HepG2 (cell line): ENCODE measurements around the gene AUTS2. TPM values are rescaled to one million over a fixed set of nuclear protein-coding genes. Genes with fewer than 3 reads are reported as not detected.
A peak's percentile ranks its signal among the peaks of the same experiment; 100 is the strongest.

Experiments
- ATAC-seq: fragments of 200-7000 bp; cut with Tn5 transposase; 3 replicates; pipeline ENCODE4 v1.9.1; 2020; ENCODE audit warnings: mild to moderate bottlenecking, moderate library complexity
- BruUV-seq: library from RNA; stranded (reverse); fragments of 400-500 nt; replicated peaks from 2 replicates; lab custom pipeline; 2021; lab: Mats Ljungman, UMichigan
- CTCF ChIA-PET: fragments of 300-600 bp; formaldehyde crosslinking; extraction: SDS; loops from one replicate; lab custom pipeline; 2021; ENCODE audit warnings: low total read pairs, inconsistent platforms, low intra/inter-chr PET ratio; lab: Yijun Ruan, JAX
- POLR2A ChIA-PET: fragments of 350-600 bp; sonication (Branson Sonifier 250); formaldehyde crosslinking; loops from one replicate; lab custom pipeline; 2020; ENCODE audit warnings: antibody characterized with exemption, inconsistent platforms; lab: Yijun Ruan, JAX
- DNase-seq: peaks from one replicate; pipeline ENCODE4 v3.0.0-alpha.2; 2015; ENCODE audit warnings: low spot score
- FAIRE-seq: peaks from 3 replicates; lab custom pipeline; 2011; peaks lifted over from hg19 to GRCh38; lab: Jason Lieb, UNC
- H2AFZ ChIP-seq: one replicate; pipeline ENCODE4 v1.6.1; 2011; ENCODE audit warnings: low read length, inconsistent platforms
- H3K27ac ChIP-seq: fragments of 300-600 bp; 3 replicates; pipeline ENCODE4 v1.8.0; 2011; ENCODE audit warnings: mixed run types, mild to moderate bottlenecking, mixed read lengths, low read length, inconsistent platforms; ENCODE audit not compliant: insufficient read depth; ENCODE audit errors: extremely low read length
- H3K27me3 ChIP-seq, 2 experiments: fragments of 200-600 bp in 1 of 2; 2 replicates in 1 of 2; 3 replicates in 1 of 2; pipeline versions ENCODE4 v1.6.0 to v1.8.0; 2011; ENCODE audit warnings: low read length in 2 of 2, mild to moderate bottlenecking in 2 of 2, moderate library complexity in 2 of 2, inconsistent platforms in 1 of 2; ENCODE audit not compliant: insufficient read depth in 2 of 2, control insufficient read depth in 1 of 2
- H3K36me3 ChIP-seq, 2 experiments: fragments of 200-600 bp in 1 of 2; replicated peaks in 1 of 2; 2 replicates in 1 of 2; 3 replicates in 1 of 2; pipeline versions ENCODE4 v1.5.1 to v1.8.0; 2011; ENCODE audit warnings: low read length in 2 of 2, inconsistent platforms in 1 of 2; ENCODE audit not compliant: insufficient read depth in 2 of 2, control insufficient read depth in 1 of 2
- H3K4me1 ChIP-seq: 2 replicates; pipeline ENCODE4 v1.5.1; 2012; ENCODE audit warnings: low read length, inconsistent platforms; ENCODE audit not compliant: insufficient read depth
- H3K4me2 ChIP-seq: 2 replicates; pipeline ENCODE4 v1.6.0; 2011; ENCODE audit warnings: low read depth, low read length, inconsistent platforms
- H3K4me3 ChIP-seq, 3 experiments: fragments of 200-600 bp in 1 of 3; sonication (generic), shearing (Covaris generic) in 1 of 3; replicated peaks in 1 of 3; 2 replicates each; pipeline ENCODE4 v1.5.1; 2011 to 2016; ENCODE audit warnings: low read length in 3 of 3, inconsistent platforms in 2 of 3, low read depth in 2 of 3, mild to moderate bottlenecking in 2 of 3, control low read depth in 1 of 3, mixed read lengths in 1 of 3; ENCODE audit not compliant: insufficient read depth in 1 of 3
- H3K79me2 ChIP-seq: one replicate; pipeline ENCODE4 v1.6.1; 2011; ENCODE audit warnings: low read length, inconsistent platforms; ENCODE audit not compliant: insufficient read depth
- H3K9ac ChIP-seq: 2 replicates; pipeline ENCODE4 v1.6.0; 2011; ENCODE audit warnings: mild to moderate bottlenecking, low read depth, low read length, inconsistent platforms; ENCODE audit not compliant: insufficient read depth
- H3K9me3 ChIP-seq: 2 replicates; pipeline ENCODE4 v1.5.1; 2012; ENCODE audit warnings: mild to moderate bottlenecking, low read length
- H4K20me1 ChIP-seq: 2 replicates; pipeline ENCODE4 v1.6.0; 2011; ENCODE audit warnings: inconsistent platforms, mild to moderate bottlenecking, low read length, moderate library complexity; ENCODE audit not compliant: insufficient read depth
- MAFK ChIP-seq, 2 experiments: IDR thresholded peaks in 1 of 2; conservative IDR thresholded peaks in 1 of 2; 2 replicates each; pipeline ENCODE4 v1.6.1; 2011; ENCODE audit warnings: improper control_type of control experiment in 2 of 2, low read length in 2 of 2
- TARDBP ChIP-seq: sonication (generic); formaldehyde crosslinking; IDR thresholded peaks from 2 replicates; pipeline ENCODE4 v1.8.0; 2022; ENCODE audit warnings: mild to moderate bottlenecking, missing genetic modification reagents
- TCF7L2 ChIP-seq: IDR thresholded peaks from 2 replicates; pipeline ENCODE4 v1.6.1; 2011; ENCODE audit warnings: mild to moderate bottlenecking, low read depth, low read length, moderate library complexity
- ZNF570 ChIP-seq: sonication (generic); formaldehyde crosslinking; IDR thresholded peaks from 2 replicates; pipeline ENCODE4 v1.4.0; 2020; ENCODE audit warnings: mild to moderate bottlenecking, missing genetic modification reagents, borderline replicate concordance
- WGBS: methylation state at CpG from one replicate; pipeline ENCODE4 v1.1.6; 2017; ENCODE audit warnings: low lambda C conversion rate; 5-methylcytosine and 5-hydroxymethylcytosine counted together
- in situ Hi-C: cut with HindIII; loops from 2 replicates; pipeline ENCODE4 v1.10.0; 2017; ENCODE audit warnings: low pct_unique_long_range_greater_than_20kb; ENCODE audit not compliant: extremely low pct_ligation_motif_present
- intact Hi-C: fragments of 100-400 bp; cut with micrococcal nuclease; formaldehyde crosslinking; loops from one replicate; pipeline ENCODE4 v1.10.0; 2022; ENCODE audit not compliant: unreplicated experiment
- polyA plus RNA-seq, 8 experiments: library from polyadenylated mRNA; depleted of rRNA in 3 of 8; stranded (reverse) in 7 of 8; unstranded in 1 of 8; fragments of >200 nt; fragmentation: Illumina TruSeq in 4 of 8; extraction: Trizol in 4 of 8; gene quantifications; 2 replicates each; pipeline versions ENCODE4 v1.2.1 to v1.2.3, GENCODE V29; 2011 to 2016; ENCODE audit warnings: low read depth in 4 of 8, missing spikeins in 1 of 8, mixed read lengths in 1 of 8; ENCODE audit not compliant: insufficient read depth in 1 of 8
- total RNA-seq, 5 experiments: library from RNA; depleted of rRNA; stranded (reverse); fragments of >200 nt; fragmentation: Illumina TruSeq; extraction: Trizol; gene quantifications; 2 replicates each; pipeline ENCODE4 v1.2.3, GENCODE V29; 2016; ENCODE audit warnings: low read depth in 1 of 5
- TF ChIP-seq, protein P1 (sequence below): sonication (generic); formaldehyde crosslinking; IDR thresholded peaks from 2 replicates; pipeline ENCODE4 v1.5.1; 2020; ENCODE audit warnings: missing genetic modification reagents, mild to moderate bottlenecking, borderline replicate concordance
- TF ChIP-seq, protein P2 (sequence below), 2 experiments: fragments of 450-650 bp in 1 of 2; sonication (generic) in 1 of 2; formaldehyde crosslinking; IDR thresholded peaks; 2 replicates each; pipeline versions ENCODE4 v1.5.0 to v1.8.0; 2020 to 2022; ENCODE audit warnings: mild to moderate bottlenecking in 1 of 2, missing genetic modification reagents in 1 of 2

The AUTS2 gene
- total and polyA plus RNA-seq, 2 of the 13 experiments (the other 11 are each of a cell fraction or from before 2014, with no cell fraction given): 0.38 TPM; not detected in 1

DNA sequence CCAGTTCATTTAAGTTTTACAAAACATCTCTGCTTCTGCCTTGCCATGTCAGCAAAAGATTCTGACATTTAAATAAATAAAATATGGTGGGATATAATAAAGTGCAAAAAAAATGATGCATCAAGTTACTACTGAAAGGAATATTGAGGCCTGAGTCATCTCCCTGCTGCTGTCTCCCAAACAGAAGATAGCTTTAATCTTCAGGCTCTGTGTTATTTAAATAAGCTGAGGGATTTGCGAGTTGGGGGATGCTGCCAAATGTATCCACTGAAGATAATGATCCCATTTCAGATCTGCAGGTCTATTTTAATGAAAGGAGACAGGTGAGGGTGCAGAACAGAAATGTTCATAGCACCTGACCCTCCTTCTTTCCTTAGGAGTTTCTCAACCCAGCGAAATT is 720.8 kb downstream of the AUTS2 start:
- Histone ChIP-seq H3K9me3 (no peaks in the 10 kb centered on the region), H4K20me1 (no peaks in the 10 kb centered on the region), H3K4me1 (no peaks in the 10 kb centered on the region), H3K27ac (no peak overlapping the region), H3K79me2 (no peaks in the 10 kb centered on the region), H3K27me3 (no peaks in the 10 kb centered on the region), H3K36me3 (no peaks in the 10 kb centered on the region), H3K9ac (no peak overlapping the region), H3K4me3 (no peak overlapping the region), H3K4me2 (no peak overlapping the region), H2AFZ (no peak overlapping the region)
- ChIA-PET CTCF (no interaction called here), POLR2A (no interaction called here)
- ATAC-seq (no peak), FAIRE-seq (no peak), DNase-seq (no peak)
- 0% methylated on average over 2 of the region's 2 CpGs for WGBS
- intact Hi-C loops (no loop called here), in situ Hi-C loops (no loop called here)
- TF ChIP-seq, protein P1, sequence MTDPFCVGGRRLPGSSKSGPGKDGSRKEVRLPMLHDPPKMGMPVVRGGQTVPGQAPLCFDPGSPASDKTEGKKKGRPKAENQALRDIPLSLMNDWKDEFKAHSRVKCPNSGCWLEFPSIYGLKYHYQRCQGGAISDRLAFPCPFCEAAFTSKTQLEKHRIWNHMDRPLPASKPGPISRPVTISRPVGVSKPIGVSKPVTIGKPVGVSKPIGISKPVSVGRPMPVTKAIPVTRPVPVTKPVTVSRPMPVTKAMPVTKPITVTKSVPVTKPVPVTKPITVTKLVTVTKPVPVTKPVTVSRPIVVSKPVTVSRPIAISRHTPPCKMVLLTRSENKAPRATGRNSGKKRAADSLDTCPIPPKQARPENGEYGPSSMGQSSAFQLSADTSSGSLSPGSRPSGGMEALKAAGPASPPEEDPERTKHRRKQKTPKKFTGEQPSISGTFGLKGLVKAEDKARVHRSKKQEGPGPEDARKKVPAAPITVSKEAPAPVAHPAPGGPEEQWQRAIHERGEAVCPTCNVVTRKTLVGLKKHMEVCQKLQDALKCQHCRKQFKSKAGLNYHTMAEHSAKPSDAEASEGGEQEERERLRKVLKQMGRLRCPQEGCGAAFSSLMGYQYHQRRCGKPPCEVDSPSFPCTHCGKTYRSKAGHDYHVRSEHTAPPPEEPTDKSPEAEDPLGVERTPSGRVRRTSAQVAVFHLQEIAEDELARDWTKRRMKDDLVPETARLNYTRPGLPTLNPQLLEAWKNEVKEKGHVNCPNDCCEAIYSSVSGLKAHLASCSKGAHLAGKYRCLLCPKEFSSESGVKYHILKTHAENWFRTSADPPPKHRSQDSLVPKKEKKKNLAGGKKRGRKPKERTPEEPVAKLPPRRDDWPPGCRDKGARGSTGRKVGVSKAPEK (CRISPR knock-in tag): no peak
- no peak for TF ChIP-seq ZNF570 (CRISPR knock-in tag)
- TF ChIP-seq TARDBP: no peak
- TF ChIP-seq, protein P2, sequence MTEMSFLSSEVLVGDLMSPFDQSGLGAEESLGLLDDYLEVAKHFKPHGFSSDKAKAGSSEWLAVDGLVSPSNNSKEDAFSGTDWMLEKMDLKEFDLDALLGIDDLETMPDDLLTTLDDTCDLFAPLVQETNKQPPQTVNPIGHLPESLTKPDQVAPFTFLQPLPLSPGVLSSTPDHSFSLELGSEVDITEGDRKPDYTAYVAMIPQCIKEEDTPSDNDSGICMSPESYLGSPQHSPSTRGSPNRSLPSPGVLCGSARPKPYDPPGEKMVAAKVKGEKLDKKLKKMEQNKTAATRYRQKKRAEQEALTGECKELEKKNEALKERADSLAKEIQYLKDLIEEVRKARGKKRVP (CRISPR knock-in tag; IDR thresholded peaks at IDR 0.05): no peak
- no peak for TF ChIP-seq TCF7L2
- peak in 1 of 2 experiments; percentile 31; a peak in 2 of 4 replicates for TF ChIP-seq MAFK (conservative IDR thresholded peaks at IDR 0.05 in 1 of 2, IDR thresholded peaks at IDR 0.05 in 1 of 2; ENCODE audit: low read length in 2 of 2)
- no TSS peak for BruUV-seq
